AG09319 (cell line): Measurements from ENCODE around the gene CMTM3.

ENCODE experiments used
- DNase-seq: peaks from one replicate; pipeline ENCODE4 v3.0.0-alpha.2; 2010; ENCODE audit warnings: low read depth; ENCODE audit errors: extremely low read depth
- CTCF ChIP-seq: IDR thresholded peaks from 2 replicates; pipeline ENCODE4 v1.5.1; 2011; ENCODE audit warnings: low read depth, mild to moderate bottlenecking, inconsistent platforms, low read length, moderate library complexity

CMTM3 gene

GRCh38 chr16:66634527-66635196 is 30.2 kb downstream of the CMTM3 start:
- DNase-seq: no peak

GRCh38 chr16:66635406-66635805 is 30.9 kb downstream of the CMTM3 start:
- TF ChIP-seq CTCF: no peak
- DNase-seq: no peak

More at GRCh38 chr16:66634527-66635196, 30.2 kb downstream of the CMTM3 start:
- TF ChIP-seq CTCF: no peak

DNA sequence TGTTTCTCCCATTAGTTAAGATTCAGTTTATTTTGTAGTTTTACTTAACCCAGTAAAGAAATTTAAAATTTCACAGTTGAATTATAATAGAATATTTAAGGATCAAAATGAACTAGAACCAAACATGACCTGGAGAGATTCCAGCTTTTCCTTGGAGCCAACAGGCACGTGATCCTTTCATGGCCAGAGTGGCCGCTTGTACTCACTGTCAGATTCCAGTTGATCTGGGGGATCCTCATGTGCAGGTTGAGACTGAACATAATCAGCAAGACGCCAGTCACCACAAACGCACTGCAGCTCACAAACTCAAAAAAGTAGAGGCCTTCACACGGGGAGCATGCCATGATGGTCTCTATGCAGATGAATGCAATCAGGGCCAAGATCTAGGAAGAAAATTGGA is 31.7 kb downstream of the CMTM3 start:
- no peak for TF ChIP-seq CTCF

GRCh38 chr16:66637806-66638205 is 33.3 kb downstream of the CMTM3 start:
- TF ChIP-seq CTCF: no peak
- no peak for DNase-seq

More for the DNA sequence above, 31.7 kb downstream of the CMTM3 start:
- DNase-seq: no peak

- DNase-seq: no peak
- TF ChIP-seq CTCF: no peak
Measured at GRCh38 chr16:66639091-66639885, 34.8 kb downstream of the CMTM3 start.

DNA sequence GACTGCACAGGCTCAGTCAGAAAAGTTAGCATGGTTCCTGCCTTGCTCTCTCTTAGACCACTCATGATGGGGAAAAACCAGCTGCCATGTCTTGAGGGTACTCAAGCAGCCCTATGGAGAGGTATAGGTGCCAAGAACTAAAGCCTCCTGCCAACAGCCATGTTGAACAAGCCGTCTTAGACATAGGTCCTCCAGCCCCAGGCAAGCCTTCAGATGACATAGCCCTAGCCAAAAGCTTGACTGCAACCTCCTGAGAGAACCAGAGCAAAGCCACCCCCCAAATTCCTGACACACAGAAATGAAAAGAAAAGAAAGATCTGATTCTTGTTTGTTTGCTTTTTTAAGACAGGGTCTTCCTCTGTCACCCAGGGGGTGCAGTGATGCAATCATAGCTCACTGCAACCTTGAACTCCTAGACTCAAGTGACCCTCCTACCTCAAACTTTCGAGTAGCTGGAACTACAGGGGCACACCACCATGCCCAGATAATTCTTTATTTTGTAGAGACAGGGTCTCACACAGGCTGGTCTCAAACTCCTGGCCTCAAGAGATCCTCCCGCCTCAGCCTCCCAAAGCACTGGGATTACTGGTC is 36.3 kb downstream of the CMTM3 start:
- DNase-seq: no peak

More for the DNA sequence above, 36.3 kb downstream of the CMTM3 start:
- TF ChIP-seq CTCF: no peak
